Suppressor macrophage treated with lipopolysaccharide for 1 hour (primary cell): ENCODE data around the gene PDCD4.

Source experiments
- DNase-seq, 3 donors: peaks; one replicate each; pipeline ENCODE4 v3.0.0-alpha.2; 2020 to 2022

PDCD4 gene

GRCh38 chr10:110843031-110843430 is 28.7 kb upstream of the PDCD4 start:
- DNase-seq, result peak; percentile 60 to 73 (median 71)

- no peak for DNase-seq
Observed at GRCh38 chr10:110843796-110844616, 27.7 kb upstream of the PDCD4 start.

GRCh38 chr10:110844617-110844881 is 27.2 kb upstream of the PDCD4 start:
- no peak for DNase-seq

GRCh38 chr10:110845192-110845755 is 26.5 kb upstream of the PDCD4 start:
- DNase-seq, result no peak

GRCh38 chr10:110845756-110846620 is 25.7 kb upstream of the PDCD4 start:
- no peak for DNase-seq

- no peak for DNase-seq
Observed at GRCh38 chr10:110847374-110847773, 24.4 kb upstream of the PDCD4 start.

- DNase-seq, result no peak
Observed at GRCh38 chr10:110848106-110848505, 23.6 kb upstream of the PDCD4 start.

- DNase-seq, result no peak
Observed at GRCh38 chr10:110850099-110850498, 21.6 kb upstream of the PDCD4 start.

GRCh38 chr10:110851020-110851612 is 20.6 kb upstream of the PDCD4 start:
- DNase-seq, result peak in 1 of 3 donors; percentile 38

GRCh38 chr10:110852255-110852896 is 19.4 kb upstream of the PDCD4 start:
- DNase-seq, result no peak

GRCh38 chr10:110852947-110853346 is 18.8 kb upstream of the PDCD4 start:
- no peak for DNase-seq

- DNase-seq, result no peak
Observed at GRCh38 chr10:110853921-110854605, 17.7 kb upstream of the PDCD4 start.

GRCh38 chr10:110857265-110858171 is 14.2 kb upstream of the PDCD4 start:
- DNase-seq, result peak; percentile 65 to 71 (median 70)

GRCh38 chr10:110858297-110858934 is 13.3 kb upstream of the PDCD4 start:
- DNase-seq, result no peak

- peak; percentile 37 to 59 (median 53) for DNase-seq
Observed at GRCh38 chr10:110859206-110859972, 12.3 kb upstream of the PDCD4 start.

GRCh38 chr10:110859973-110860376 is 11.8 kb upstream of the PDCD4 start:
- peak; percentile 70 to 87 (median 82) for DNase-seq

GRCh38 chr10:110860576-110861241 is 11.0 kb upstream of the PDCD4 start:
- DNase-seq, result no peak

- no peak for DNase-seq
Observed at GRCh38 chr10:110861476-110861875, 10.3 kb upstream of the PDCD4 start.
